OCI-LY7 (cell line): ENCODE results near the gene TLCD5. TPM values are rescaled to one million over a fixed set of nuclear protein-coding genes. Genes with fewer than 3 reads are reported as not detected.

Source experiments
- BruUV-seq: library from RNA; stranded (reverse); fragments of 400-500 nt; replicated peaks from 2 replicates; lab custom pipeline; 2021; lab: Mats Ljungman, UMichigan
- CTCF ChIA-PET: fragments of 300-600 bp; sonication (Branson Sonifier 250); formaldehyde crosslinking; loops from one replicate; lab custom pipeline; 2022; ENCODE audit warnings: antibody characterized with exemption; ENCODE audit not compliant: unreplicated experiment; lab: Charles Lee
- POLR2A ChIA-PET: fragments of 300-600 bp; sonication (Branson Sonifier 250); formaldehyde crosslinking; loops from one replicate; lab custom pipeline; 2022; ENCODE audit warnings: antibody characterized with exemption; lab: Charles Lee
- DNase-seq: peaks from one replicate; pipeline ENCODE4 v3.0.0-alpha.2; 2015; ENCODE audit warnings: low spot score
- H2AFZ ChIP-seq: fragments of 200-600 bp; sonication (generic), shearing (Covaris generic); 2 replicates; pipeline ENCODE4 v1.6.1; 2014; ENCODE audit warnings: mild to moderate bottlenecking, antibody characterized with exemption, low read length, moderate library complexity
- H3K27ac ChIP-seq: fragments of 200-600 bp; sonication (generic); 2 replicates; pipeline ENCODE4 v1.5.1; 2014; ENCODE audit warnings: mixed run types, low read depth, mild to moderate bottlenecking, moderate library complexity, low read length, inconsistent platforms; ENCODE audit not compliant: poor library complexity, severe bottlenecking
- H3K36me3 ChIP-seq: fragments of 200-600 bp; sonication (generic); 2 replicates; pipeline ENCODE4 v1.6.1; 2014; ENCODE audit warnings: mild to moderate bottlenecking, antibody characterized with exemption, low read length, moderate library complexity, mixed read lengths; ENCODE audit not compliant: insufficient read depth
- H3K4me1 ChIP-seq: fragments of 200-600 bp; sonication (generic); 2 replicates; pipeline ENCODE4 v1.5.1; 2014; ENCODE audit warnings: mild to moderate bottlenecking, low read length; ENCODE audit not compliant: insufficient read depth, poor library complexity, severe bottlenecking
- H3K4me2 ChIP-seq: fragments of 200-600 bp; sonication (generic); 2 replicates; pipeline ENCODE4 v1.6.1; 2014; ENCODE audit warnings: mild to moderate bottlenecking, low read length
- H3K4me3 ChIP-seq: fragments of 200-600 bp; sonication (generic); 2 replicates; pipeline ENCODE4 v1.5.1; 2014; ENCODE audit warnings: mild to moderate bottlenecking, low read depth, low read length; ENCODE audit not compliant: poor library complexity, severe bottlenecking
- H3K79me2 ChIP-seq: fragments of 200-600 bp; sonication (generic); 2 replicates; pipeline ENCODE4 v1.6.1; 2016; ENCODE audit warnings: low read depth, mild to moderate bottlenecking, low read length, moderate library complexity, mixed read lengths; ENCODE audit not compliant: insufficient read depth
- H3K9me2 ChIP-seq: fragments of 200-600 bp; sonication (generic); 2 replicates; pipeline ENCODE4 v1.6.1; 2016; ENCODE audit warnings: mild to moderate bottlenecking, low read length, mixed read lengths; ENCODE audit not compliant: insufficient read depth
- H3K9me3 ChIP-seq: fragments of 200-600 bp; sonication (generic); 2 replicates; pipeline ENCODE4 v1.6.1; 2014; ENCODE audit warnings: mild to moderate bottlenecking, mixed run types, low read length, mixed read lengths
- H4K20me1 ChIP-seq: fragments of 200-600 bp; sonication (generic); 2 replicates; pipeline ENCODE4 v1.6.1; 2014; ENCODE audit warnings: mild to moderate bottlenecking, antibody characterized with exemption, low read length, moderate library complexity, mixed read lengths; ENCODE audit not compliant: insufficient read depth
- CTCF ChIP-seq: fragments of 200-600 bp; sonication (generic); conservative IDR thresholded peaks from 2 replicates; pipeline ENCODE4 v1.5.1; 2014; ENCODE audit warnings: mild to moderate bottlenecking, antibody characterized with exemption, low read length, moderate library complexity, mixed read lengths
- EZH2phosphoT487 ChIP-seq: fragments of 200-600 bp; sonication (generic); IDR thresholded peaks from 2 replicates; pipeline ENCODE4 v1.6.1; 2018; ENCODE audit warnings: low read depth, borderline replicate concordance, mild to moderate bottlenecking, mixed run types, antibody characterized with exemption, low read length, moderate library complexity, mixed read lengths
- intact Hi-C: fragments of 100-400 bp; cut with micrococcal nuclease; formaldehyde crosslinking; loops from one replicate; pipeline ENCODE4 v1.10.0; 2022; ENCODE audit not compliant: unreplicated experiment
- total RNA-seq, 2 experiments: library from RNA; depleted of rRNA in 1 of 2; stranded (reverse); fragments of >200 nt in 1 of 2; shearing (Covaris generic) in 1 of 2; gene quantifications; 2 replicates each; pipeline ENCODE4 v1.2.3, GENCODE V29; 2014 to 2022

Gene TLCD5
- total RNA-seq, 2 experiments from 2014 or later: 0.60 TPM; not detected in 1

- POLR2A ChIA-PET: interaction anchor here (0.7 to 1.2 kb wide), 3 partner anchors 91 to 685 kb away, joined by 3 to 5 read pairs (median 3); no protein-coding TSS in a partner anchor
- no TSS peak for BruUV-seq
These were observed 8.7 kb downstream of the TLCD5 start for GRCh38 chr11:120333801-120334200.

GRCh38 chr11:120334332-120334731 is 9.2 kb downstream of the TLCD5 start:
- intact Hi-C loops: loop anchor here (2.0 to 10.0 kb wide), 3 partner anchors 290 to 618 kb away; no protein-coding TSS in a partner anchor

More at GRCh38 chr11:120333801-120334200, 8.7 kb downstream of the TLCD5 start:
- TF ChIP-seq CTCF: no peak
- TF ChIP-seq EZH2phosphoT487: no peak
- Histone ChIP-seq H3K36me3 (no peaks in the 10 kb centered on the region), H3K4me2 (no peak overlapping the region), H3K9me3 (no peaks in the 10 kb centered on the region), H3K4me1 (peaks cover 29% of the 10 kb centered on the region), H2AFZ (no peak overlapping the region), H4K20me1 (peaks cover 20% of the 10 kb centered on the region), H3K4me3 (no peak overlapping the region), H3K27ac (no peak overlapping the region), H3K79me2 (peaks cover 19% of the 10 kb centered on the region; the same call in 1 of the 2 replicates), H3K9me2 (no peaks in the 10 kb centered on the region)
- intact Hi-C loops: loop anchor here (2.0 to 10.0 kb wide), 3 partner anchors 291 to 619 kb away; no protein-coding TSS in a partner anchor
- no peak for DNase-seq
- CTCF ChIA-PET: interaction anchor here (0.5 kb wide), 1 partner anchor 105 kb away, joined by 3 read pairs; no protein-coding TSS in a partner anchor

More at GRCh38 chr11:120334332-120334731, 9.2 kb downstream of the TLCD5 start:
- no peaks in the 10 kb centered on the region for H3K9me2 ChIP-seq
- peaks cover 31% of the 10 kb centered on the region for H3K4me1 ChIP-seq
- BruUV-seq: no TSS peak
- H3K27ac ChIP-seq: no peak overlapping the region
- H3K36me3 ChIP-seq: no peaks in the 10 kb centered on the region
- no peak for TF ChIP-seq CTCF
- H4K20me1 ChIP-seq: peaks cover 20% of the 10 kb centered on the region
- CTCF ChIA-PET: interaction anchor here (0.5 kb wide), 1 partner anchor 106 kb away, joined by 3 read pairs; no protein-coding TSS in a partner anchor
- no peak for DNase-seq
- no peak overlapping the region for H3K4me3 ChIP-seq
- no peak overlapping the region for H3K4me2 ChIP-seq
- POLR2A ChIA-PET: interaction anchor here (0.7 to 1.2 kb wide), 3 partner anchors 91 to 685 kb away, joined by 3 to 5 read pairs (median 3); no protein-coding TSS in a partner anchor
- peaks cover 21% of the 10 kb centered on the region; the same call in 1 of the 2 replicates for H3K79me2 ChIP-seq
- no peaks in the 10 kb centered on the region for H3K9me3 ChIP-seq
- H2AFZ ChIP-seq: no peak overlapping the region
